Esophagus muscularis mucosa (tissue), 3 donors: ENCODE results near the gene SIK2.

Experiments used
- POLR2A ChIP-seq: fragments of 450-650 bp; IDR thresholded peaks from one replicate; pipeline ENCODE4 v1.6.1; 2017; ENCODE audit warnings: antibody characterized with exemption, moderate library complexity, mild to moderate bottlenecking, low read depth
- POLR2AphosphoS5 ChIP-seq, 2 donors: sonication (generic); formaldehyde crosslinking; IDR thresholded peaks; one replicate each; pipeline ENCODE4 v1.6.1; 2017; ENCODE audit warnings: antibody characterized with exemption in 2 of 2
- TF ChIP-seq, protein P1 (sequence below), 3 experiments: fragments of 200-600 bp in 2 of 3; fragments of 450-650 bp in 1 of 3; sonication (generic) in 2 of 3; IDR thresholded peaks; one replicate each; pipeline ENCODE4 v1.5.1; 2017 to 2019; ENCODE audit warnings: antibody characterized with exemption in 3 of 3, mild to moderate bottlenecking in 2 of 3, moderate library complexity in 1 of 3

DNA sequence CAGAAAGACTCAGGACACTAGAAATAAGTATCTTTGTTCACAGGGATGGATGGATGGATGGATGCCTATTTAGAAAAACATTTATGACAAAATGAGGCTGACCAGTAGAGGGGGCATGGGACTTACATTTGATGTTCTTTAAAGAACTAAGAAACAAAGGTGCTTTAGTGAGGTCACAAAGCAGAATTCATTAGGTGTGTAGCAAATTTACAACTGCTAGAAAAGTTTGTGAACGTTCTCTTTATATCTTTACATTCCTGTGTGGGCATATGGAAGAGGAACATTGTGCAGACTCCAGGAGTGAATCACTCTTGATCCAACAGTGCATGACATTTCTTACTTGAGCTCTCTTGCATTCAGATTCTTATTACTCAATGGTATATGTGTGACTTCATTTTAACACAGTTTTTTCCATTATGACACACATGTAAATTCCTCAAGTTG is 15.8 kb upstream of the SIK2 start:
- TF ChIP-seq POLR2A, result no peak
- TF ChIP-seq, protein P1, sequence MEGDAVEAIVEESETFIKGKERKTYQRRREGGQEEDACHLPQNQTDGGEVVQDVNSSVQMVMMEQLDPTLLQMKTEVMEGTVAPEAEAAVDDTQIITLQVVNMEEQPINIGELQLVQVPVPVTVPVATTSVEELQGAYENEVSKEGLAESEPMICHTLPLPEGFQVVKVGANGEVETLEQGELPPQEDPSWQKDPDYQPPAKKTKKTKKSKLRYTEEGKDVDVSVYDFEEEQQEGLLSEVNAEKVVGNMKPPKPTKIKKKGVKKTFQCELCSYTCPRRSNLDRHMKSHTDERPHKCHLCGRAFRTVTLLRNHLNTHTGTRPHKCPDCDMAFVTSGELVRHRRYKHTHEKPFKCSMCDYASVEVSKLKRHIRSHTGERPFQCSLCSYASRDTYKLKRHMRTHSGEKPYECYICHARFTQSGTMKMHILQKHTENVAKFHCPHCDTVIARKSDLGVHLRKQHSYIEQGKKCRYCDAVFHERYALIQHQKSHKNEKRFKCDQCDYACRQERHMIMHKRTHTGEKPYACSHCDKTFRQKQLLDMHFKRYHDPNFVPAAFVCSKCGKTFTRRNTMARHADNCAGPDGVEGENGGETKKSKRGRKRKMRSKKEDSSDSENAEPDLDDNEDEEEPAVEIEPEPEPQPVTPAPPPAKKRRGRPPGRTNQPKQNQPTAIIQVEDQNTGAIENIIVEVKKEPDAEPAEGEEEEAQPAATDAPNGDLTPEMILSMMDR (IDR thresholded peaks at IDR 0.05), result peak; percentile 47 to 61 (median 57)
- no peak for TF ChIP-seq POLR2AphosphoS5 (IDR thresholded peaks at IDR 0.05)
